K562 treated with DMSO at 1 percent for 12 hours (cell line): ENCODE data around the gene PTP4A1. TPM values are rescaled to one million over a fixed set of nuclear protein-coding genes. Genes with fewer than 3 reads are reported as not detected.

ENCODE experiments used
- total RNA-seq: library from RNA; unstranded; fragments of 300-600 nt; gene quantifications from 2 replicates; pipeline ENCODE4 v1.2.3, GENCODE V29; 2022; ENCODE audit not compliant: insufficient read depth

Gene PTP4A1
- 4.4 and 17.5 TPM in 2 replicates for total RNA-seq

GRCh38 chr6:63572044-63572746 is at the start of gene PTP4A1, which contains the start of gene LOC128125822:
TSS of gene PTP4A1 (plus strand) at chr6:63572480. CDS start at chr6:63576881, 4,401 bp downstream.
TSS of gene LOC128125822 (plus strand) at chr6:63572480.

Other genes starting within 250 kb of the PTP4A1 start
- 3.8 and 22.1 TPM in 2 replicates for gene PHF3, start 63.3 kb downstream of the PTP4A1 start, total RNA-seq